ENCODE data around the gene HIPK3.

DNA sequence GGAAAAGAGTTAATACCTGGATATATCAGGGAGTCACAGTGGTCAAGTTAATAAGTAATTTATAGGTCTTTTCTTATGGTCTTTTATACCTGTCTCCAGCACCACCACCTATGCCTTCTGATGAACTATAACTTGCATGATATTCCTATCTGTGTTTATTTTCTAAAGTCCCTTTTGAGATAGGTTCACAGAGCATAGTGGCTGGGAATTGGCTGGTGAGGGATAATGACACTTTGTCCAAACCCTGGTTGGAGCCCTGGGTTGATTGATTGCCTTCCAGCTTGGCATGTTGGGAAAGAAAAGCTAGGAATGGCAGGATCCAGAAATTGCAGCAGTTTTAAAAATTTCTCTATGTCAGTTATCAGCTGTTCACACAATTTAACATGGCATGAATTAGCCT is 23.2 kb downstream of the HIPK3 start:
- TF ChIP-seq, protein P1, sequence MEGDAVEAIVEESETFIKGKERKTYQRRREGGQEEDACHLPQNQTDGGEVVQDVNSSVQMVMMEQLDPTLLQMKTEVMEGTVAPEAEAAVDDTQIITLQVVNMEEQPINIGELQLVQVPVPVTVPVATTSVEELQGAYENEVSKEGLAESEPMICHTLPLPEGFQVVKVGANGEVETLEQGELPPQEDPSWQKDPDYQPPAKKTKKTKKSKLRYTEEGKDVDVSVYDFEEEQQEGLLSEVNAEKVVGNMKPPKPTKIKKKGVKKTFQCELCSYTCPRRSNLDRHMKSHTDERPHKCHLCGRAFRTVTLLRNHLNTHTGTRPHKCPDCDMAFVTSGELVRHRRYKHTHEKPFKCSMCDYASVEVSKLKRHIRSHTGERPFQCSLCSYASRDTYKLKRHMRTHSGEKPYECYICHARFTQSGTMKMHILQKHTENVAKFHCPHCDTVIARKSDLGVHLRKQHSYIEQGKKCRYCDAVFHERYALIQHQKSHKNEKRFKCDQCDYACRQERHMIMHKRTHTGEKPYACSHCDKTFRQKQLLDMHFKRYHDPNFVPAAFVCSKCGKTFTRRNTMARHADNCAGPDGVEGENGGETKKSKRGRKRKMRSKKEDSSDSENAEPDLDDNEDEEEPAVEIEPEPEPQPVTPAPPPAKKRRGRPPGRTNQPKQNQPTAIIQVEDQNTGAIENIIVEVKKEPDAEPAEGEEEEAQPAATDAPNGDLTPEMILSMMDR (IDR thresholded peaks at IDR 0.05; ENCODE audit: insufficient read depth, low read depth, low read length) = no peak
- TF ChIP-seq EZH2 (IDR thresholded peaks at IDR 0.05; ENCODE audit: insufficient read depth, low read length) = no peak
